Jurkat, Clone E6-1 (cell line): ENCODE measurements around the gene EML6.

Source experiments
- DNase-seq: peaks from one replicate; pipeline ENCODE4 v3.0.0-alpha.2; 2011; ENCODE audit warnings: low read depth, low spot score
- H3K4me3 ChIP-seq: 2 replicates; pipeline ENCODE4 v1.5.1; 2011; ENCODE audit warnings: mild to moderate bottlenecking, low read length, control low read depth, moderate library complexity

Gene EML6

GRCh38 chr2:54740333-54740732 lies 16.9 kb downstream of the EML6 start:
- DNase-seq, result no peak
- no peak overlapping the region for H3K4me3 ChIP-seq

GRCh38 chr2:54741250-54741649 lies 17.8 kb downstream of the EML6 start:
- H3K4me3 ChIP-seq, result no peak overlapping the region
- no peak for DNase-seq

GRCh38 chr2:54750040-54750439 lies 26.6 kb downstream of the EML6 start:
- no peak overlapping the region for H3K4me3 ChIP-seq
- DNase-seq, result no peak

GRCh38 chr2:54752439-54752838 lies 29.0 kb downstream of the EML6 start:
- DNase-seq, result no peak
- no peak overlapping the region for H3K4me3 ChIP-seq

- no peak overlapping the region; the same call in 1 of the 2 replicates for H3K4me3 ChIP-seq
- peak; percentile 32 for DNase-seq
These were observed 32.3 kb downstream of the EML6 start for GRCh38 chr2:54755641-54756326.

GRCh38 chr2:54757500-54757899 lies 34.0 kb downstream of the EML6 start:
- no peak overlapping the region for H3K4me3 ChIP-seq
- no peak for DNase-seq

- no peak for DNase-seq
- H3K4me3 ChIP-seq, result no peak overlapping the region
These were observed 35.5 kb downstream of the EML6 start for GRCh38 chr2:54758951-54759350.

- H3K4me3 ChIP-seq, result no peak overlapping the region
These were observed 36.8 kb downstream of the EML6 start for GRCh38 chr2:54760310-54760709.

GRCh38 chr2:54763636-54764291 lies 40.3 kb downstream of the EML6 start:
- peak; percentile 26 for DNase-seq
- no peak overlapping the region for H3K4me3 ChIP-seq

More at GRCh38 chr2:54760310-54760709, 36.8 kb downstream of the EML6 start:
- DNase-seq, result no peak

GRCh38 chr2:54767921-54768320 lies 44.5 kb downstream of the EML6 start:
- peak; percentile 18 for DNase-seq
- no peak overlapping the region for H3K4me3 ChIP-seq

- no peak overlapping the region for H3K4me3 ChIP-seq
- DNase-seq, result no peak
These were observed 45.4 kb downstream of the EML6 start for GRCh38 chr2:54768772-54769428.

GRCh38 chr2:54770211-54770610 lies 46.7 kb downstream of the EML6 start:
- H3K4me3 ChIP-seq, result no peak overlapping the region
- DNase-seq, result no peak

- no peak for DNase-seq
These were observed 47.2 kb downstream of the EML6 start for GRCh38 chr2:54770676-54771075.

GRCh38 chr2:54771166-54771885 lies 47.9 kb downstream of the EML6 start:
- H3K4me3 ChIP-seq, result no peak overlapping the region
- DNase-seq, result no peak

More at GRCh38 chr2:54770676-54771075, 47.2 kb downstream of the EML6 start:
- no peak overlapping the region for H3K4me3 ChIP-seq

- no peak for DNase-seq
These were observed 48.6 kb downstream of the EML6 start for GRCh38 chr2:54772110-54772509.

GRCh38 chr2:54772531-54772930 lies 49.1 kb downstream of the EML6 start:
- no peak for DNase-seq
- no peak overlapping the region for H3K4me3 ChIP-seq

More at GRCh38 chr2:54772110-54772509, 48.6 kb downstream of the EML6 start:
- H3K4me3 ChIP-seq, result no peak overlapping the region

- H3K4me3 ChIP-seq, result no peak overlapping the region
- no peak for DNase-seq
These were observed 49.8 kb downstream of the EML6 start for GRCh38 chr2:54773233-54773632.

GRCh38 chr2:54773838-54774237 lies 50.4 kb downstream of the EML6 start:
- DNase-seq, result no peak
- no peak overlapping the region for H3K4me3 ChIP-seq

GRCh38 chr2:54775710-54776109 lies 52.2 kb downstream of the EML6 start:
- no peak for DNase-seq

GRCh38 chr2:54776494-54776893 lies 53.0 kb downstream of the EML6 start:
- no peak overlapping the region for H3K4me3 ChIP-seq
- DNase-seq, result no peak

More at GRCh38 chr2:54775710-54776109, 52.2 kb downstream of the EML6 start:
- H3K4me3 ChIP-seq, result no peak overlapping the region
